Activated naive CD4-positive, alpha-beta T cell treated with anti-CD3 and anti-CD28 coated beads, Interleukin-2, amount 10 ng/mL, durations not matched to agents 7 days and 5 days (primary cell): Measurements from ENCODE around the gene RTBDN.

ENCODE experiments used
- CTCF ChIA-PET: fragments of 350-600 bp; sonication (Branson Sonifier 250); formaldehyde crosslinking; loops from one replicate; lab custom pipeline; 2021; ENCODE audit warnings: antibody characterized with exemption; lab: Charles Lee
- DNase-seq: peaks from one replicate; pipeline ENCODE4 v3.0.0-alpha.2; 2020
- H3K27ac Mint-ChIP-seq: one replicate; pipeline ENCODE4 v1.8.0; 2021; ENCODE audit warnings: mild to moderate bottlenecking, moderate library complexity, mixed read lengths
- H3K27me3 Mint-ChIP-seq: one replicate; pipeline ENCODE4 v1.8.0; 2021; ENCODE audit warnings: mild to moderate bottlenecking, mixed read lengths
- H3K36me3 Mint-ChIP-seq: one replicate; pipeline ENCODE4 v1.8.0; 2021; ENCODE audit warnings: mixed read lengths
- H3K4me1 Mint-ChIP-seq: one replicate; pipeline ENCODE4 v1.8.0; 2021; ENCODE audit warnings: mixed read lengths
- H3K4me3 Mint-ChIP-seq: one replicate; pipeline ENCODE4 v1.8.0; 2021; ENCODE audit warnings: mild to moderate bottlenecking, moderate library complexity, mixed read lengths
- H3K9me3 Mint-ChIP-seq: one replicate; pipeline ENCODE4 v1.8.0; 2021; ENCODE audit warnings: mixed read lengths

RTBDN gene

DNA sequence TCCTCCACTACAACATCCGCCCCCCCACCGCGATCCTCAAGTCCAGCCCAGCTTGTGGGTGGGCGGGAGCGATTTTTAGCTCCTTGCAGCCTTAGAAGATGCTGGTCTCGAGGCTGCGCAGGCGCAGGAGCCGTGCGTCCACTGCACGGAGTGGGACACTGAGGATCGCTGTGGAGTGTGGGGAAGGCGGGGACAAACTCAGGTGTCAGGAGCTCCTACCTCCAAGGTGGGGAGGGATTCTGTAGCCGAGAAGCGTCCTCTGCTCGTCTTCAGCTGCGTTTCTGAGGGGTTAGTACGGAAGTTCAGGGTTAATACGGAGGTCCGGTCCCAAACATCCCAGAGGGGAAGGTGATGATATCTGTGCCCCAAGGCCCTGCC, at the start of gene RTBDN:
RTBDN (minus strand) TSS at position 14 of the 378 bp plus-strand sequence. CDS start 4,600 bp downstream, outside the sequence.
- Mint-ChIP-seq H3K9me3 (no peaks in the 10 kb centered on the region), H3K27me3 (peaks cover 99% of the 10 kb centered on the region), H3K27ac (no peak within 1 kb of the TSS), H3K4me3 (peak within 1 kb of the TSS; percentile 41), H3K4me1 (peaks cover 27% of the 10 kb centered on the region), H3K36me3 (no peaks in the 10 kb centered on the region)
- CTCF ChIA-PET: interaction anchor here (0.9 to 2.1 kb wide), 5 partner anchors 13 to 131 kb away, joined by 3 to 6 read pairs (median 4); partner anchors contain the start of genes PRDX2 and THSD8
- DNase-seq: no peak

DNA sequence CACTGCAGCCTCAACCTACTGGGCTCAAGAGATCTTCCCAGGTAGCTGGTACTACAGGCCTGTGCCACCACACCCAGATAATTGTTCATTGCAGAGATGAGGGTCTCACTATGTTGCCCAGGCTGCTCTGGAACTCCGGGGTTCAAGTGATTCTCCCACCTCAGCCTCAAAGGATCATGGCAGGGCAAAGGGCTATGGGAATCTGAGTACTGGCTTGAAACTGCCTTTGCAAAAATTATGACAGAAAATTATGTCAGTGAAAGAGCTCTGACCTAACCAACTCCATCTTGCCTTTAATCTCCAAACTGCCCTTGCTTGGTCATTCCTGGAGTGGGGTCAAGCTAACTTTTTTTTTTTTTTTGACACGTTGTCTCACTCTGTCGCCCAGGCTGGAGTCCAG, 48.2 kb upstream of the RTBDN start:
- no peak for DNase-seq
- Mint-ChIP-seq H3K27me3 (peaks cover 9% of the 10 kb centered on the region), H3K36me3 (peaks cover 9% of the 10 kb centered on the region), H3K9me3 (peaks cover 12% of the 10 kb centered on the region), H3K4me1 (peaks cover 48% of the 10 kb centered on the region), H3K4me3 (peak overlapping the region; percentile 90), H3K27ac (peak overlapping the region; percentile 62)
- CTCF ChIA-PET: interaction anchor here (1.0 to 9.4 kb wide), 2 partner anchors 82 to 122 kb away, joined by 3 to 87 read pairs; no protein-coding TSS in a partner anchor

DNA sequence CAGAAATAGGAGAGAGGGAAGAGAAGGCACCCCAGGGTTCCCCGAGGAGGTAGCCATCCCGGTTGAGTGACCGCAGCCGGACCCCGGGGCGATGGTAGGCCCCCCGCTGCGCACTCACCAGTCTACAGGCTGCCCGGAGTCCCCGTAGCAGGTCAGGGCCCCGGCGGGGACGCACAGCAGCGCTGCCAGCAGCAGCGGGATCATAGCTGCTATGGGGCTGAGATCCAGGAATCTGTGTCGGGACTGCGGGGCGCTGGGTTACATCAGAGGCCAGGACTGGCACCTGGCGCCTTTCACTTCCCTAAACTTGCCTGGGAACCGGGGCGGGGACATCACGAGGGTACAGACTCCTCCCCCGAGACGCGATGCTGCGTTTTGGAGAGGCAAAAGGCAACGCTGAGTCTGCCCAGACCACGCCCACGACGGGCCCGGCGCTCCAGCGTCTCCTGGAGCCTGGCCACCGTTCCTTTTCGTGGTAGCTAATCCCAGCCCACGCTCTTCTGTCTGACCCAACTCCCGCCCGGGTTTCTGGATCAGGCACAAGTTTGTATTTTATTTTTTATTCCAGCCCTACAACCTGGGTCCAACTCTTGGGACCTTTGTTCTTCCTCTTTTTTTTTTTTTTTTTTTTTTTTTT, 46.9 kb upstream of the RTBDN start, which contains the start of gene DNASE2:
DNASE2 (minus strand) TSS at position 278 of the 637 bp plus-strand sequence; CDS start at position 204, 74 bp downstream.
- peak within 1 kb of the TSS; percentile 90 for H3K4me3 Mint-ChIP-seq
- peaks cover 9% of the 10 kb centered on the region for H3K27me3 Mint-ChIP-seq
- CTCF ChIA-PET: interaction anchor here (0.6 to 9.4 kb wide), 7 partner anchors 9 to 115 kb away, joined by 3 to 87 read pairs (median 3); partner anchors contain the start of gene GCDH
- peaks cover 14% of the 10 kb centered on the region for H3K36me3 Mint-ChIP-seq
- H3K9me3 Mint-ChIP-seq: peaks cover 12% of the 10 kb centered on the region
- peak; percentile 97 for DNase-seq
- peak within 1 kb of the TSS; percentile 90 for H3K27ac Mint-ChIP-seq
- peaks cover 42% of the 10 kb centered on the region for H3K4me1 Mint-ChIP-seq

DNA sequence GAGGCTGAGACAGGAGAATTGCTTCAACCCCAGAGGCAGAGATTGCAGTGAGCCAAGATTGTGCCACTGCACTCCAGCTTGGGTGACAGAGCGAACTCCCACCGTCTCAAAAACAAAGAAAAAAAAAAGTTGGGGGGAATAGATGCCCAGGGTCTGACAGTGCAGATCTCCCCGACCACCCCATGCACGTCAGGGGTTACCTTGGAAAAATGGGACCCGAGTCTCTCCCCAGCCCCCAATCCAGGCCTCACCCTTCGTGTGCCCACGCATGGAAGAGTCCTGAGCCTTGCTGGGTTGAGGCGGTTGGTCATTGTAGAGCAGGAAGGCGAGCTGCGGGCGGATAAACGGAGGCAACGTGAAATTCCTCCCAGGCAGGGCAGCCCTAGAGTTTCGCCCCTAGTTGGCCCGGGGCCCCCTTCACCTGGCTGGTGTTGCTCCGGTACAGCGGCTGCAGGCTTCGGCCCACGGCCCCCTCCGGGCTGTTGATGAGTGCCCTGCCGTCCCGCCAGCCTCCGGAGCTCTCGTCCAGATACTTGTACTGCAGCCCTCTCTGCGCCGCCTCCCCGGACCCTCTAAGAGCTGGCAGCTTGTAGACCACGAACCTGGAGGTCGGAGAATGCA, 46.3 kb upstream of the RTBDN start:
- Mint-ChIP-seq H3K4me1 (peaks cover 40% of the 10 kb centered on the region), H3K9me3 (peaks cover 12% of the 10 kb centered on the region), H3K36me3 (peaks cover 14% of the 10 kb centered on the region), H3K27ac (peak overlapping the region; percentile 90), H3K27me3 (peaks cover 9% of the 10 kb centered on the region), H3K4me3 (peak overlapping the region; percentile 90)
- CTCF ChIA-PET: interaction anchor here (1.0 to 9.4 kb wide), 6 partner anchors 10 to 114 kb away, joined by 3 to 87 read pairs (median 3); partner anchors contain the start of gene GCDH
- peak; percentile 37 for DNase-seq

DNA sequence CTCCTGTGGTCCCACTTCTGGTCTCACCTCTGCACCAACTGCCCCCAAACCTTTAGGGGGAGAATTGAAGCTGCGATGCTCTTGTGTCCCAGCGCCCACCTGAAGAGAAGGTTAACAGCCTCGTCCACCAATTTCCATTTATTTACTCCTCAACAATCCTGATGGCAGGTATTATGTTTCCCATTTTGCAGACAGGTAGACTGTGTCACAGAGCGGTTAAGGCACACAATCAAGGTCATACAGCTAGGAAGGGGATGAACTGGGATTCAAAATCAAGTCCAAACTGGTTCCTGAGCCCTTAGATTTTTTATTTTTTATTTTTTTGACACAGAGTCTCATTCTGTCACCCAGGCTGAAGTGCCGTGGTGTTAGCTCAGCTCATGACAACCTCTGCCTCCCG, 40.7 kb upstream of the RTBDN start:
- DNase-seq: no peak
- peaks cover 9% of the 10 kb centered on the region for H3K9me3 Mint-ChIP-seq
- H3K27me3 Mint-ChIP-seq: no peaks in the 10 kb centered on the region
- CTCF ChIA-PET: no interaction called here
- no peak overlapping the region for H3K27ac Mint-ChIP-seq
- no peak overlapping the region for H3K4me3 Mint-ChIP-seq
- peaks cover 20% of the 10 kb centered on the region for H3K4me1 Mint-ChIP-seq
- H3K36me3 Mint-ChIP-seq: peaks cover 33% of the 10 kb centered on the region

DNA sequence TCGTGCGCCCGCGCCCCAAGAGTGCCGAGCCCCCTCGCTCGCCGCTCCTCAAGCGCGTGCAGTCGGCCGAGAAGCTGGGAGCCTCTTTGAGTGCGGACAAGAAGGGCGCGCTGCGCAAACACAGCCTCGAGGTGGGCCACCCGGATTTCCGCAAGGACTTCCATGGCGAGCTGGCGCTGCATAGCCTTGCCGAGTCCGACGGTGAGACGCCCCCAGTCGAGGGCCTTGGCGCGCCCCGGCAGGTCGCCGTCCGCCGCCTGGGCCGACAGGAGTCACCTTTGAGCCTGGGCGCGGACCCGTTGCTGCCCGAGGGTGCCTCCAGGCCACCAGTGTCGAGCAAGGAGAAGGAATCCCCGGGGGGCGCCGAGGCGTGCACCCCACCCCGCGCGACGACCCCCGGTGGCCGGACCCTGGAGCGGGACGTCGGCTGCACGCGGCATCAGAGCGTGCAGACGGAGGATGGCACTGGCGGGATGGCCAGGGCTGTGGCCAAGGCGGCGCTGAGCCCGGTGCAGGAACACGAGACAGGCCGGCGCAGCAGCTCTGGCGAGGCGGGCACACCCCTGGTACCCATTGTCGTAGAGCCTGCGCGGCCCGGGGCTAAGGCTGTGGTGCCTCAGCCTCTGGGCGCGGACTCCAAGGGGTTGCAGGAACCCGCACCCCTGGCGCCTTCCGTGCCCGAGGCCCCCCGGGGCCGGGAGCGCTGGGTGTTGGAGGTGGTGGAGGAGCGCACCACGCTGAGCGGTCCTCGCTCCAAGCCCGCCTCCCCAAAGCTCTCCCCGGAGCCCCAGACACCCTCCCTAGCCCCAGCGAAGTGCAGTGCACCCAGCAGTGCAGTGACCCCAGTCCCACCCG, 39.7 kb upstream of the RTBDN start:
- DNase-seq: no peak

DNA sequence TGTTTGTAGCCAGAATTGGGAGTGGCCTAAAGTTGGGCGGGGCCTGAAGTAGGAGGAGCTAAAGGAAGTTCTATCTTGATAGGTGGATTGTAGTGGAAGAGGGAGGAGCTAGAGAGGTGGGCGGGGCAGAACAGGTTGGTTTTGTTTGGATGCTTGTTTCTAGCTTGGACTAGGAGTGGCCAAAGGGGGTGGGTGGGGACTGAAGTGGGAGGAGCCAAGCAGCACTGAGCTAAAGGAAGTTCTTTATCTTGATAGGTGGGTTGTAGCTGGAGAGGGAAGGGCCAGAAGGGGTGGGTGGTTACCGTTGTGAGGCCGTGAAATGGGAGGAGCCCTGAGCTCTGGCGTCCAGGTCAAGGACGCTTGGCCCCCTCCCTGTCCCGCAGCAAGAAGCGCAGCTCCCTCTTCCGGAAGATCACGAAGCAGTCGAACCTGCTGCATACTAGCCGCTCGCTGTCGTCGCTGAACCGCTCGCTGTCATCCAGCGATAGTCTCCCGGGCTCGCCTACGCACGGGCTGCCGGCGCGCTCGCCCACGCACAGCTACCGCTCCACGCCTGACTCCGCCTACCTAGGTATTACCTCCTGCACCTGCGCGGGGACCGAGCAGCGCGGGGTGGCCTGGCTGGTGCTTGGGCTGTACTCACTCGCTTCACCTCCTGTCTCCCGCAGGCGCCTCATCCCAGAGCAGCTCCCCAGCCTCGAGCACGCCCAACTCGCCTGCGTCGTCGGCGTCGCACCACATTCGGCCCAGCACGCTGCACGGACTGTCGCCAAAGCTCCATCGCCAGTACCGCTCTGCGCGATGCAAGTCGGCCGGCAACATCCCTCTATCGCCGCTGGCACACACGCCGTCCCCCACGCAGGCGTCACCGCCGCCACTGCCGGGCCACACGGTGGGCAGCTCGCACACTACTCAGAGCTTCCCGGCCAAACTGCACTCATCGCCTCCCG, 38.8 kb upstream of the RTBDN start:
- H3K36me3 Mint-ChIP-seq: peaks cover 29% of the 10 kb centered on the region
- peak overlapping the region; percentile 67 for H3K27ac Mint-ChIP-seq
- H3K4me3 Mint-ChIP-seq: peak overlapping the region; percentile 40
- CTCF ChIA-PET: interaction anchor here (0.6 to 1.4 kb wide), 4 partner anchors 25 to 113 kb away, joined by 3 to 5 read pairs (median 3); no protein-coding TSS in a partner anchor
- H3K4me1 Mint-ChIP-seq: peaks cover 10% of the 10 kb centered on the region
- peaks cover 5% of the 10 kb centered on the region for H3K27me3 Mint-ChIP-seq
- DNase-seq: peak; percentile 85
- peaks cover 9% of the 10 kb centered on the region for H3K9me3 Mint-ChIP-seq

More for the DNA sequence above, 39.7 kb upstream of the RTBDN start:
- no peak overlapping the region for H3K27ac Mint-ChIP-seq
- H3K4me3 Mint-ChIP-seq: no peak overlapping the region
- H3K27me3 Mint-ChIP-seq: peaks cover 3% of the 10 kb centered on the region
- CTCF ChIA-PET: interaction anchor here (1.4 kb wide), 1 partner anchor 26 kb away, joined by 5 read pairs; no protein-coding TSS in a partner anchor
- peaks cover 13% of the 10 kb centered on the region for H3K4me1 Mint-ChIP-seq
- peaks cover 9% of the 10 kb centered on the region for H3K9me3 Mint-ChIP-seq
- peaks cover 33% of the 10 kb centered on the region for H3K36me3 Mint-ChIP-seq

DNA sequence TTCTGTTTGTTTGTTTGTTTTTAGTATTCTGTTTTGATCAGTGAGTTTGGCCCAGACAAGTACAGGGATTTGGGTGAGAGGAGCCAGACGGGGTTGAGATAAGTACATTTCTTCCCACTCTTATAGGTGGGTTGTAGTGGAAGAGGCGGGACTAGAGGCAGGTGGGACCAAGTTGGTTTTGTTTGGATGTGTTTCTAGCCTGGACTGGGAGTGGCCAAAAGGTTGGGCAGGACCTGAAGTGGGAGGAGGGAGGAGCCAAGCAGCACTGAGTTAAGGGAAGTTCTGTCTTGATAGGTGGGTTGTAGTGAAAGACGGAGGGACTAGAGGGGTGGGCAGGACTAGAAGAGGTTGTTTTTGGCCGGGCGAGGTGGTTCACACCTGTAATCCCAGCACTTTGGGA, 37.9 kb upstream of the RTBDN start:
- no peak for DNase-seq
- H3K4me1 Mint-ChIP-seq: peaks cover 16% of the 10 kb centered on the region
- peaks cover 26% of the 10 kb centered on the region for H3K36me3 Mint-ChIP-seq
- CTCF ChIA-PET: interaction anchor here (1.1 kb wide), 1 partner anchor 112 kb away, joined by 3 read pairs; no protein-coding TSS in a partner anchor
- peaks cover 9% of the 10 kb centered on the region for H3K9me3 Mint-ChIP-seq
- no peak overlapping the region for H3K27ac Mint-ChIP-seq
- H3K27me3 Mint-ChIP-seq: peaks cover 5% of the 10 kb centered on the region
- H3K4me3 Mint-ChIP-seq: no peak overlapping the region

DNA sequence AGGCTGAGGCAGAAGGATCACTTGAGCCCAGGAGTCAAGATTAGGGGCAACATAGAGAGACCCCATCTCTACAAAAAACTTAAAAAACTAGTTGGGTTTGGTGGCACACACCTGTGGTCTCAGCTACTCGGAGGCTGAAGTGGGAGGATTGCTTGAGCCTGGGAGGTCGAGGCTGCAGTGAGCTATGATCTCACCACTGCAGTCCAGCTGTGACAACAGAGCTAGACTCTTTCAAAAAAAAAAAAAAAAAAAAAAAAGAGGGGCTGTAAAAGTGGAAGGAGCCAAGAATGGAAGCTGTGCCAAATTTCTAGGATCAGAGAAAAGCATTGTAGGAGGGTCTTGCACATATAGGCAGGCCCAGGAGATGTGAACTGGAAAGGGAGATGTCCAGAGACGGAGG, 37.3 kb upstream of the RTBDN start:
- Mint-ChIP-seq H3K4me3 (no peak overlapping the region), H3K27ac (no peak overlapping the region), H3K9me3 (peaks cover 9% of the 10 kb centered on the region), H3K4me1 (peaks cover 21% of the 10 kb centered on the region), H3K36me3 (peaks cover 24% of the 10 kb centered on the region), H3K27me3 (peaks cover 5% of the 10 kb centered on the region)
- CTCF ChIA-PET: interaction anchor here (1.1 kb wide), 1 partner anchor 111 kb away, joined by 3 read pairs; no protein-coding TSS in a partner anchor
- DNase-seq: no peak

DNA sequence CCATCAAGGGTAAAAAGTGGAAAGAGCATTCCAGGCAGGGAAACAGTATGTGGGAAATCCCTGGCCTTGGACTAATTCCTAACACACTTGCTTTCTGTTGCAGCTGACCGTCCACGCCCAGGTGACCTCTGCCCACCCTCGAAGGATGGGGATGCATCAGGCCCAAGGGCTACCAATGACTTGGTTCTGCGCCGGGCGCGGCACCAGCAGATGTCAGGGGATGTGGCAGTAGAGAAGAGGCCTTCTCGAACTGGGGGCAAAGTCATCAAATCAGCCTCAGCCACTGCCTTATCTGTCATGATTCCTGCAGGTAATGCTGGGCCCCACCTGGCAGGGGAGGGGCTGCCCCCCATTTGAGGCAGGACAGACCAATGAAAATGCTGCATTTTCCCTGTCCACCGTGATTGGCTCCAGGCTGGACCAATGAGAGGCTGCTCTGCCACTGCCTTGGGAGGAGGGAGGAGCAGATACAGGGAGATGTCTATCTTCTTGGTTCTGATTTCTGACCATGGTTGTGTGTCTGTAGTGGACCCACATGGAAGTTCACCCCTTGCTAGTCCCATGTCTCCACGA, 34.2 kb upstream of the RTBDN start:
- H3K9me3 Mint-ChIP-seq: peaks cover 9% of the 10 kb centered on the region
- no peak overlapping the region for H3K27ac Mint-ChIP-seq
- H3K4me1 Mint-ChIP-seq: peaks cover 24% of the 10 kb centered on the region
- DNase-seq: no peak
- H3K36me3 Mint-ChIP-seq: peaks cover 14% of the 10 kb centered on the region
- CTCF ChIA-PET: interaction anchor here (1.0 kb wide), 1 partner anchor 11 kb away, joined by 3 read pairs; no protein-coding TSS in a partner anchor
- peaks cover 24% of the 10 kb centered on the region for H3K27me3 Mint-ChIP-seq
- no peak overlapping the region for H3K4me3 Mint-ChIP-seq

DNA sequence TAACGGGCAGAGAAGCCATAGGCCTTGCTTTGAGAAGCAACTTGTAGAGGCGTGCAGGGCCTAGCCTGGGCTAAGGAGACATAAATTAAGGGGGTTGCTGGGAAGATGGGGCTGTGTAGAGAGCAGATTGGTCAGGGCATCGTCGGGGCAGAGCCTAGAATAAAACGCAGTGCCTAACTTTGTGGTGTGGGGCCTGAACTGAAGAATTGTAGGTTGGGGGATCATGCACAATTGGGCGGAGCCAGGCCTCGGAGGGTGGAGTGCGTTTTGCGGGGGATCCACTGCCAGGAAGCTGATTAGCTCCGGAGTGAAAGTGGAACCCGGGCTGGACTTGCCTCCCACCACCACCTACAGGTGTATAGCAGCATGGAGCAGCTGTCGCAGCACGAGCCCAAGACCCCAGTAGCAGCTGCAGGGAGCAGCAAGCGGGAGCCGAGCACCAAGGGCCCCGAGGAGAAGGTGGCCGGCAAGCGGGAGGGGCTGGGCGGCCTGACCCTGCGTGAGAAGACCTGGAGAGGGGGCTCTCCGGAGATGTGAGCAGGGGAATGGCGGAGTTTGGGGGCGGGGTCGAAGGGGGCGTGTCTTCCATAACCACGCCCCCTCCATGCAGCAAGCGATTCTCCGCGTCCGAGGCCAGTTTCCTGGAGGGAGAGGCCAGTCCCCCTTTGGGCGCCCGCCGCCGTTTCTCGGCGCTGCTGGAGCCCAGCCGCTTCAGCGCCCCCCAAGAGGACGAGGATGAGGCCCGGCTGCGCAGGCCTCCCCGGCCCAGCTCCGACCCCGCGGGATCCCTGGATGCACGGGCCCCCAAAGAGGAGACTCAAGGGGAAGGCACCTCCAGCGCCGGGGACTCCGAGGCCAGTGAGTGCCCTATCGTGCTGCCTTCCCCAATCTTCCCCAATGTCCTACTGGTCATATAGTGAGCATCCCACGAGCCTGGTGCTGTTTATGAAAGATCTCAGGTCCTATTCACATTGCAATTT, 33.0 kb upstream of the RTBDN start:
- peak overlapping the region; percentile 74 for H3K27ac Mint-ChIP-seq
- H3K27me3 Mint-ChIP-seq: peaks cover 29% of the 10 kb centered on the region
- peaks cover 20% of the 10 kb centered on the region for H3K4me1 Mint-ChIP-seq
- peak overlapping the region; percentile 64 for H3K4me3 Mint-ChIP-seq
- CTCF ChIA-PET: interaction anchor here (0.6 to 1.0 kb wide), 2 partner anchors 10 to 14 kb away, joined by 3 read pairs; partner anchors contain the start of gene DNASE2
- peaks cover 5% of the 10 kb centered on the region for H3K9me3 Mint-ChIP-seq
- DNase-seq: peak; percentile 81
- H3K36me3 Mint-ChIP-seq: peaks cover 6% of the 10 kb centered on the region
